Stomach smooth muscle (tissue), 2 donors: ENCODE measurements around the gene CAAP1.

Source experiments
- H3K27ac ChIP-seq: one replicate; pipeline ENCODE4 v1.7.0; 2013; ENCODE audit warnings: mild to moderate bottlenecking, low read length, inconsistent platforms
- H3K27me3 ChIP-seq, 2 donors: one replicate each; pipeline ENCODE4 v1.7.0; 2013; ENCODE audit warnings: low read length in 2 of 2; ENCODE audit not compliant: insufficient read depth in 2 of 2, control insufficient read depth in 1 of 2
- H3K36me3 ChIP-seq, 2 donors: one replicate each; pipeline ENCODE4 v1.7.0; 2013; ENCODE audit warnings: low read length in 2 of 2; ENCODE audit not compliant: control insufficient read depth in 2 of 2, insufficient read depth in 2 of 2
- H3K4me1 ChIP-seq: one replicate; pipeline ENCODE4 v1.7.0; 2013; ENCODE audit warnings: low read length; ENCODE audit not compliant: control insufficient read depth, insufficient read depth
- H3K4me3 ChIP-seq, 2 donors: one replicate each; pipeline ENCODE4 v1.7.0; 2013; ENCODE audit warnings: low read length in 2 of 2
- H3K9ac ChIP-seq, 2 donors: one replicate each; pipeline ENCODE4 v1.7.0; 2013; ENCODE audit warnings: low read length in 2 of 2, mild to moderate bottlenecking in 1 of 2
- H3K9me3 ChIP-seq, 2 donors: one replicate each; pipeline ENCODE4 v1.7.0; 2013; ENCODE audit warnings: low read length in 2 of 2; ENCODE audit not compliant: control insufficient read depth in 2 of 2
- donor health status: healthy.
- donor health status: Pancreatic carcinoma.

CAAP1 gene, protein sequence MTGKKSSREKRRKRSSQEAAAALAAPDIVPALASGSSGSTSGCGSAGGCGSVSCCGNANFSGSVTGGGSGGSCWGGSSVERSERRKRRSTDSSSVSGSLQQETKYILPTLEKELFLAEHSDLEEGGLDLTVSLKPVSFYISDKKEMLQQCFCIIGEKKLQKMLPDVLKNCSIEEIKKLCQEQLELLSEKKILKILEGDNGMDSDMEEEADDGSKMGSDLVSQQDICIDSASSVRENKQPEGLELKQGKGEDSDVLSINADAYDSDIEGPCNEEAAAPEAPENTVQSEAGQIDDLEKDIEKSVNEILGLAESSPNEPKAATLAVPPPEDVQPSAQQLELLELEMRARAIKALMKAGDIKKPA

DNA sequence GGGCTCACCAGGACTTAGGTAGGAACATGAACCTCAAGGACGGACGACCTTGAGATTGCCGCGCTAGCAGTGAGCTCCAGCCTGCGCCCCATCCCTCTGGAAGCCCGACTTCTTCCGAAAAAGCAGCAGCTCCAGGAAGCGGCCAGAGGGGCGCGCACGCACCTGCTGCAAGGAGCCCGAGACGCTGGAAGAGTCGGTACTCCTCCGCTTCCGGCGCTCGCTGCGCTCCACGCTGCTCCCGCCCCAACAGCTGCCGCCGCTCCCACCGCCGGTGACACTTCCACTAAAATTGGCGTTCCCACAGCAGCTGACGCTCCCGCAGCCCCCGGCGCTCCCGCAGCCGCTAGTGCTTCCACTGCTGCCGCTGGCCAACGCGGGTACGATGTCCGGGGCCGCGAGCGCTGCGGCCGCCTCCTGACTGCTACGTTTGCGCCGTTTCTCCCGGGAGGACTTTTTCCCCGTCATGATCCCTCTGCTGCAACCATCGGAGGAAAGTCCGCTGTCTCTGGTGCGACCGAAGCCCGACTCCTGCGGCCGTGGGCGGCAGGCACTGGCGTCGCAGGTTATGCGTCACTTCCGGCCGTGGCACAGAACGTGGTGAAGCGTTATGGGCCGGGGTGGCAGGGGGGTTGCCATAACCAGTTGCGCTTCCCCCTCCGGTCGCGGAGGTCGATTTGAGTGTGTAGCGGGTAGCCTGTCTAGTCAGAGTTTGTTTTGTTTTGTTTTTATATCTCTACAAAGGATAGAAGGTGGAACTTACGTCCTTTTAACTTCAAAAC lies at the start of gene CAAP1:
Gene CAAP1 (minus strand): TSS at position 552 of the 779 bp plus-strand sequence. CDS start 87 bp downstream, at position 465.
- peak within 1 kb of the TSS; percentile 96 to 99 for H3K9ac ChIP-seq
- peaks cover 5% of the 10 kb centered on the region for H3K4me1 ChIP-seq
- H3K36me3 ChIP-seq: no peaks in the 10 kb centered on the region
- H3K9me3 ChIP-seq: peaks cover 0 to 6% of the 10 kb centered on the region in 2 donors
- peak within 1 kb of the TSS; percentile 98 for H3K4me3 ChIP-seq
- peak within 1 kb of the TSS; percentile 95 for H3K27ac ChIP-seq
- no peaks in the 10 kb centered on the region for H3K27me3 ChIP-seq

DNA sequence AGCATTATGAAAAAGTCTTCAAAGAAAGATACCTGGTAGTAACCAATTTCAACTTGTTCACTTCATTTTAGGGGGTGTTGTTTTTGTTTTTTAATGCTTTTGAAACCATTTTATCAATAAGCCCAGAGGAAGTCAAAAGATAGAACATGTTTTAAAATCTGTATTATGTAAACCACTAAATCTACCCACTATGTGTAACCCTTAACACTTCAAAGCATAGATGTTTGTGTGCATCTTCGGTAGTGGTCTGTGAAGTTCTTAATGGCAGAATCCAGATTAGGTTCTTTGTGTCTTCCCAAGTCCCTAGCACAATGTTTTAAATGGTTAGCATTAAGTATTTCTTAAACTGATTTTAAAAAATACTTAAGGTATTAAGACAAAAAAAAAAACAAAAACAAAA lies 48.2 kb upstream of the CAAP1 start:
- Histone ChIP-seq H3K36me3 (peaks cover 0 to 5% of the 10 kb centered on the region in 2 donors), H3K4me1 (peaks cover 3% of the 10 kb centered on the region), H3K27ac (no peak overlapping the region), H3K27me3 (no peaks in the 10 kb centered on the region), H3K9me3 (peaks cover 0 to 4% of the 10 kb centered on the region in 2 donors), H3K4me3 (no peak overlapping the region), H3K9ac (no peak overlapping the region)

DNA sequence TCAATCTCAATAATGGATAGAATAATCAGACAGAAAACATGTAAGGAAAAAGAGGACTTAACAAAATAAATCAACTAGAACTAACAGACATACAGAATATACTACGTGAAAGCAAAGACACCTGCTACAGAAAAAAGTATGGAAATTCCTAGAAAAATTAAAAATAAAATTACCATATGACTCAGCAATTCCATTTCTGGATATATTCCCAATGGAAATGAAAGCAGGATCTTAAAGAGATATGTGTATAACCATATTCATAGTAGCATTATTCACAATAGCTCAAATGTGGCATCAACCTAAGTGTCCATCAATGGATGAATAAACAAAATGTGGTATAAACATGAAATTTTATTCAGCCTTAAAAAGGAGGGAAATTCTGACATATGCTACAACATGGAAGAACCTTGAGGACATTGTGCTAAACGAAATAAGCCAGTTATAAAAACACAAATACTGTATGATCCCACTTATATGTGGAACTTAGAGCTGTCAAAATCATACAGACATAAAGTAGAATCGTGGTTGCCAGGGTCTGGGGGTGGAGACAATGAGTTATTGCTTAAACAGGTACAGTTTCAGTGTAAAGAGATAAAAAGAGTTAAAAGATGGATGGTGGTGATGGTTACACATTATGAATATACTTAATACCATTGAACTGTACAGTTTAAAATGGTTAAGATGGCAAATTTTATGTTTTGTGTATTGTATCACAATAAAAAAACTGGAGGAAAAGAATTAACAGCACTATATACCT lies 47.5 kb upstream of the CAAP1 start:
- H3K36me3 ChIP-seq: peaks cover 0 to 5% of the 10 kb centered on the region in 2 donors

DNA sequence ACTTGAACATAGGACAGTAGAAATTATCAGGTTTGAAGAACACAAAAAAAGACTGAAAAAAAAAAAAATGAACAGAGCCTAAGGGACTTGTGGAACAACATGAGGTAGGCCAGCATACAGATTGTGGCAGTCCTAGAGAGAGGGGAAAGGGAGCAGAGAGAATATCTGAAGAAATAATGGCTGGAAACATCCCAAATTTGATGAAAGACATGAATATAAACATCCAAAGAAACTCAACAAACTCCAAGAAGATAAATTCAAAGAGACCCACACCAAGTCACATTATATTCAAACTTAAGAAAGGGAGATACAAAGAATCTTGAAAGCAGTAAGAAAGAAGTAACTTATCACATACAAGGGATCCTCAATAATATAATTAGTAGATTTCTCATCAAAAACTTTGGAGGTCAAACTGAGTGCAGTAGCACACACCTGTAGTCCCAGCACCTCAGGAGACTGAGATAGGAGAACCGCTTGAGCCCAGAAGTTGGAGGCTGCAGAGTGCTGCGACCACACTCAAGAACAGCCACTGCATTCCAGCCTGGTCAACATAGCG lies 45.3 kb upstream of the CAAP1 start:
- Histone ChIP-seq H3K36me3 (no peaks in the 10 kb centered on the region), H3K4me3 (no peak overlapping the region), H3K27ac (no peak overlapping the region), H3K4me1 (no peaks in the 10 kb centered on the region), H3K27me3 (no peaks in the 10 kb centered on the region), H3K9me3 (peaks cover 0 to 4% of the 10 kb centered on the region in 2 donors), H3K9ac (no peak overlapping the region)

More for the DNA sequence above, 47.5 kb upstream of the CAAP1 start:
- no peak overlapping the region for H3K9ac ChIP-seq
- H3K27ac ChIP-seq: no peak overlapping the region
- no peaks in the 10 kb centered on the region for H3K4me1 ChIP-seq
- H3K27me3 ChIP-seq: no peaks in the 10 kb centered on the region
- no peak overlapping the region for H3K4me3 ChIP-seq
- H3K9me3 ChIP-seq: peaks cover 0 to 4% of the 10 kb centered on the region in 2 donors

DNA sequence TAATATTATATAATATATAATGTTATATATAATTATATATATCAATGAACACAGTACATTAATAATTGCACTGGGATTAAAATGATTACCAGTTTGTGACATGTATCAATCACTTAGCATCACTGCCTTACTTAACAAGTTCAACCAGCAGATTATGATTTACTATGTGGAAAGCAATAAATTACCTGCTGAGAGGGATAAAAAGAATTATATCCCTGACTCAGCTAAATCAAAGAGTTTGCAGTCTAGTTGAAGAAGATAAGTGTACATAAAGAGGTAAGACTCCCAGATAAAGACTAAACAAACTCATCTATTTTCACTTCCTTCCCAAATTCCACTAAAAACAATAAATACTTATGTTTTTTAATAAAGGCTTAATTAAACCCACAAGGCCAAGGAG lies 43.2 kb upstream of the CAAP1 start:
- H3K4me3 ChIP-seq: no peak overlapping the region
- H3K9ac ChIP-seq: no peak overlapping the region
- H3K27ac ChIP-seq: no peak overlapping the region
- no peaks in the 10 kb centered on the region for H3K27me3 ChIP-seq
- no peaks in the 10 kb centered on the region for H3K36me3 ChIP-seq
- no peaks in the 10 kb centered on the region for H3K4me1 ChIP-seq
- H3K9me3 ChIP-seq: peaks cover 0 to 4% of the 10 kb centered on the region in 2 donors

DNA sequence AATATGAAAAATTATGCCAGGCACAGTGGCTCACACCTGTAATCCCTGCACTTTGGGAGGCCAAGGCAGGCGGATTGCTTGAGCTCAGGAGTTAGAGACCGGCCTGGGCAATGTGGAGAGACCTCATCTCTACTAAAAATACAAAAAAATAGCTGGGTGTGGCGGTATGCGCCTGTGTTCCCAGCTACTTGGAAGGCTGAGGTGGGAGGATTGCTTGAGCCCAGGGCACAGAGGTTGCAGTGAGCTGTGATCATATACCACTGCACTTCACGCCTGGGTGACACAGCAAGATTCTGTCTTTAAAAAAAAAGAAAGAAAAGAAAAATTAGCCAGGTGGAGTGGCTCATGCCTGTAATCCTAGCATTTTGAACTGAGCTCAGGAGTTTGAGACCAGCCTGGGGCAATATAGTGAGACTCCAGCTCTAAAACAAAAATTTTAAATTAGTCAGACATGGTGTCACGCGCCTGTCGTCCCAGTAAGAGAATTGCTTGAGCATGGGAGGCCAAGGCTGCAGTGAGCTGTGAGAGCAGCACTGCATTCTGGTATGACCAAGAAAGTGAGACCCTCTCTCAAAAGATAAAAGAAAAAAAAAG lies 36.4 kb upstream of the CAAP1 start:
- H3K27me3 ChIP-seq: no peaks in the 10 kb centered on the region
- no peak overlapping the region for H3K4me3 ChIP-seq
- no peaks in the 10 kb centered on the region for H3K4me1 ChIP-seq
- peaks cover 17 to 26% of the 10 kb centered on the region in 2 donors for H3K36me3 ChIP-seq
- no peak overlapping the region for H3K27ac ChIP-seq
- no peak overlapping the region for H3K9ac ChIP-seq
- H3K9me3 ChIP-seq: no peaks in the 10 kb centered on the region

DNA sequence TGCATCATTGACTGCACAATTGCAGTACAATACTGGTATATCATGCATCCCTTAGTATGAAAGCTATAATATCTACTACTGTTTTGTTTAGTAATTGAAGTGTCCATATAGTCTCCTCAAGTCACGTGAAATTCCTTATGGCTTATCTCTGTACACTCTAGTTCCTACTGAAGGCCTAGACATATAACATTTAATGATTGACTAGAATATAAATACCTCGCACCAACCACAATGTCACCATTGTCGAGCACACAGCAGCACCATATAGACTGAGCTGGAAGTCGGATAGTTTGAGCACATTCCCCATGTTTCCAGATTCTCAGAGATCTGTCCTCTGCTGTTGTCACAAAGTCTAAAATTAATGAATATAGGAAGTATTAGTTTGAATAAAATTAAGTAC lies 33.0 kb upstream of the CAAP1 start:
- Histone ChIP-seq H3K9ac (no peak overlapping the region), H3K27ac (no peak overlapping the region), H3K4me1 (no peaks in the 10 kb centered on the region), H3K36me3 (peaks cover 30 to 56% of the 10 kb centered on the region in 2 donors), H3K4me3 (no peak overlapping the region), H3K9me3 (no peaks in the 10 kb centered on the region), H3K27me3 (no peaks in the 10 kb centered on the region)

DNA sequence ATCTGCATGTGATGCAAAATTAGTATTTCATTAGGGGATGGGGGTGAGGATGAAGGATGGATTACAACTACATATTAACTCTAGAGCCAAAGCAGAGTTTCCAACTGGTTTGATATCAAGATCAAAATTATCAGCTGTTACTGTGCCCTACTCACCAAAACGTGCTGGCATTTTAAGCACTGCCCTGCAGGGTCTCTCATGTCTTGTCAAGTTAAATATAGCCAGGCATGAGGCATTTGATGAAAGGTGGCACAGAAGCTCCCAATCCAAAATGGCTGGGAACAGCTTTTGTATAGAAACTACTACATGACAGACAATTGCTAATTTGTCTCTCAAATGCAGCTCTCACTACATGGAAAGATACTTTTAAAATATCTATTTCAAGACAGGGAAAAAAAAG lies 27.1 kb upstream of the CAAP1 start:
- no peak overlapping the region for H3K9ac ChIP-seq
- no peaks in the 10 kb centered on the region for H3K27me3 ChIP-seq
- peaks cover 38 to 56% of the 10 kb centered on the region in 2 donors for H3K36me3 ChIP-seq
- no peak overlapping the region for H3K27ac ChIP-seq
- H3K4me1 ChIP-seq: no peaks in the 10 kb centered on the region
- H3K9me3 ChIP-seq: no peaks in the 10 kb centered on the region
- H3K4me3 ChIP-seq: no peak overlapping the region

DNA sequence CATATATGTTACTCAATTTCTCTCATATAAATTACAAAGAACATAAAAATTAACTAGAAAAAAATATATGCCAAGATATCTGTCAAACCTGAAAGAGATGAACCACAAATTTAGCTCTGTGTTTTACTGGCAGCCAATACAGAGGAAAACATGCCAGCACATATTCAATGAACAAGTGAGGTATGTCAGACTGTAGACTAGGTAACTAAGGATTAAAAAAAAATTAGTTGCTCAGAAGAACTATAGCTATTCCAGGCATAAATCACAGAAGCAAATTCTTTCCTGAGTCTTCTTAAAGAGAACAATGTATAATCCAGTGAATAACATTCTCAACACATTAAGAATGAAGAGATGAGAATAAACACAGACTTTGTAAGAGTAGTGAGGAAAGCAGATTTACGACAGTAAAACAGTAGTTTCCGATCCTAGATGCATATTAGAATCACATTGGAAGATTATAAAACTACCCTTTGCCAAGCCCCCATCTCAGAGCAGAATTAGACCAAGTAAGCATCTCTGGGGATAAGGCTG lies 20.6 kb upstream of the CAAP1 start:
- H3K9me3 ChIP-seq: no peaks in the 10 kb centered on the region
- no peak overlapping the region for H3K4me3 ChIP-seq
- no peak overlapping the region for H3K27ac ChIP-seq
- H3K4me1 ChIP-seq: no peaks in the 10 kb centered on the region
- no peaks in the 10 kb centered on the region for H3K27me3 ChIP-seq
- H3K36me3 ChIP-seq: peaks cover 17% of the 10 kb centered on the region in 2 donors
- H3K9ac ChIP-seq: no peak overlapping the region

DNA sequence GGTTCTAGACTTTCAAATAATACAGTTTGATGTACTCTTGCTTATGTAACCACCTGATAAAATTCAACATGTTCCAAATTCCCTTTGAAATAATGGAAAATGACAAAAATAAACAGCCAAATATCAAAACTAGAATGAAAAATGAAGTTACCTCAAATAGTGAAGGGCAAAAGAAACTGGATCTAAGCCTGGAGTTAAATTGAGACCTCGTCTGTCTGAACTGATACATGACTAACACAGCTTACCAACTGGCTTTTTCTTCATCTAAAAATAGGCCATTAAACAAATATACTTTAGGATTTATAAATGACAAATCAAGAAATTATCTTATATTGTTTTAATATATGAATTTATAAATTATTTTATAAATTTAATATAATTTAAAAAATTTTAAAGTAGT lies 12.1 kb upstream of the CAAP1 start:
- no peaks in the 10 kb centered on the region for H3K9me3 ChIP-seq
- peaks cover 5 to 8% of the 10 kb centered on the region in 2 donors for H3K36me3 ChIP-seq
- H3K27me3 ChIP-seq: no peaks in the 10 kb centered on the region
- H3K4me3 ChIP-seq: no peak overlapping the region
- no peak overlapping the region for H3K9ac ChIP-seq
- H3K27ac ChIP-seq: no peak overlapping the region
- no peaks in the 10 kb centered on the region for H3K4me1 ChIP-seq
